Smooth muscle cell (in vitro differentiated cells): ENCODE measurements around the gene HOMER3. TPM values are rescaled to one million over a fixed set of nuclear protein-coding genes. Genes with fewer than 3 reads are reported as not detected.
"Not testable (repeated sequence)": the region's sequence is repeated elsewhere in the genome, so short reads cannot be mapped to it uniquely, and the experiment has no call there.

ENCODE experiments used
- DNase-seq: peaks from one replicate; lab custom pipeline; 2025; ENCODE audit not compliant: unreplicated experiment; lab: John Stamatoyannopoulos, UW
- H2AFZ ChIP-seq: fragments of 200-600 bp; sonication (generic); 2 replicates; pipeline ENCODE4 v1.6.0; 2016; ENCODE audit warnings: antibody characterized with exemption, low read depth, mild to moderate bottlenecking
- H3F3A ChIP-seq: fragments of 200-600 bp; sonication (generic); 2 replicates; pipeline ENCODE4 v1.6.0; 2017; ENCODE audit warnings: antibody characterized with exemption, low read depth
- H3K27ac ChIP-seq: fragments of 200-600 bp; sonication (generic); 2 replicates; pipeline ENCODE4 v1.5.1; 2016; ENCODE audit warnings: low read depth, mild to moderate bottlenecking
- H3K27me3 ChIP-seq: fragments of 200-600 bp; sonication (generic); 2 replicates; pipeline ENCODE4 v1.6.1; 2016; ENCODE audit warnings: low read depth, mild to moderate bottlenecking
- H3K36me3 ChIP-seq: fragments of 200-600 bp; sonication (generic); 2 replicates; pipeline ENCODE4 v1.5.1; 2016; ENCODE audit warnings: low read depth
- H3K4me1 ChIP-seq: fragments of 200-600 bp; sonication (generic); 2 replicates; pipeline ENCODE4 v1.5.1; 2016; ENCODE audit warnings: low read depth
- H3K4me2 ChIP-seq: fragments of 200-600 bp; sonication (generic); 2 replicates; pipeline ENCODE4 v1.6.0; 2016; ENCODE audit warnings: mild to moderate bottlenecking
- H3K4me3 ChIP-seq: fragments of 200-600 bp; sonication (generic); 2 replicates; pipeline ENCODE4 v1.5.1; 2016; ENCODE audit warnings: mild to moderate bottlenecking
- H3K79me2 ChIP-seq: fragments of 200-600 bp; sonication (generic); 2 replicates; pipeline ENCODE4 v1.6.0; 2016; ENCODE audit warnings: low read depth, mild to moderate bottlenecking
- H3K9ac ChIP-seq: fragments of 200-600 bp; sonication (generic); 2 replicates; pipeline ENCODE4 v1.6.0; 2016; ENCODE audit warnings: low read depth
- H3K9me3 ChIP-seq: fragments of 200-600 bp; sonication (generic); replicated peaks from 2 replicates; pipeline ENCODE4 v1.5.1; 2016; ENCODE audit warnings: low read depth
- H4K20me1 ChIP-seq: fragments of 200-600 bp; sonication (generic); 2 replicates; pipeline ENCODE4 v1.6.0; 2016; ENCODE audit warnings: low read depth
- WGBS: methylation state at CpG from one replicate; pipeline ENCODE4 v1.1.7; 2016; ENCODE audit warnings: low lambda C conversion rate; 5-methylcytosine and 5-hydroxymethylcytosine counted together
- polyA plus RNA-seq: library from polyadenylated mRNA; unstranded; fragments of >200 nt; fragmentation: Nextera tagmentation; extraction: Ambion mirVana; gene quantifications from 2 replicates; pipeline ENCODE4 v1.2.1, GENCODE V29; 2016
- total RNA-seq: library from RNA; depleted of rRNA; stranded (reverse); fragments of >200 nt; gene quantifications from 2 replicates; pipeline ENCODE4 v1.2.3, GENCODE V29; 2014
- TF ChIP-seq, protein P1 (sequence below): fragments of 200-600 bp; sonication (generic); IDR thresholded peaks from 2 replicates; pipeline ENCODE4 v1.5.1; 2017; ENCODE audit warnings: borderline replicate concordance, mild to moderate bottlenecking, antibody characterized with exemption; ENCODE audit not compliant: insufficient read depth, poor library complexity, severe bottlenecking

Gene HOMER3
- total and polyA plus RNA-seq, 2 experiments from 2014 or later, result 37.4 to 88.1 TPM

GRCh38 chr19:18954094-18954493 lies 13.1 kb upstream of the HOMER3 start:
- Histone ChIP-seq H3F3A (no peaks in the 10 kb centered on the region), H2AFZ (no peak overlapping the region), H4K20me1 (no peaks in the 10 kb centered on the region), H3K4me1 (no peaks in the 10 kb centered on the region), H3K27ac (no peak overlapping the region), H3K79me2 (no peaks in the 10 kb centered on the region), H3K27me3 (peaks cover under 1% of the 10 kb centered on the region), H3K9ac (no peak overlapping the region), H3K36me3 (no peaks in the 10 kb centered on the region), H3K4me2 (no peak overlapping the region), H3K4me3 (no peak overlapping the region), H3K9me3 (no peaks in the 10 kb centered on the region)
- TF ChIP-seq, protein P1, sequence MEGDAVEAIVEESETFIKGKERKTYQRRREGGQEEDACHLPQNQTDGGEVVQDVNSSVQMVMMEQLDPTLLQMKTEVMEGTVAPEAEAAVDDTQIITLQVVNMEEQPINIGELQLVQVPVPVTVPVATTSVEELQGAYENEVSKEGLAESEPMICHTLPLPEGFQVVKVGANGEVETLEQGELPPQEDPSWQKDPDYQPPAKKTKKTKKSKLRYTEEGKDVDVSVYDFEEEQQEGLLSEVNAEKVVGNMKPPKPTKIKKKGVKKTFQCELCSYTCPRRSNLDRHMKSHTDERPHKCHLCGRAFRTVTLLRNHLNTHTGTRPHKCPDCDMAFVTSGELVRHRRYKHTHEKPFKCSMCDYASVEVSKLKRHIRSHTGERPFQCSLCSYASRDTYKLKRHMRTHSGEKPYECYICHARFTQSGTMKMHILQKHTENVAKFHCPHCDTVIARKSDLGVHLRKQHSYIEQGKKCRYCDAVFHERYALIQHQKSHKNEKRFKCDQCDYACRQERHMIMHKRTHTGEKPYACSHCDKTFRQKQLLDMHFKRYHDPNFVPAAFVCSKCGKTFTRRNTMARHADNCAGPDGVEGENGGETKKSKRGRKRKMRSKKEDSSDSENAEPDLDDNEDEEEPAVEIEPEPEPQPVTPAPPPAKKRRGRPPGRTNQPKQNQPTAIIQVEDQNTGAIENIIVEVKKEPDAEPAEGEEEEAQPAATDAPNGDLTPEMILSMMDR, result no peak
- no peak for DNase-seq
- 80% methylated on average over 1 of the region's 3 CpGs for WGBS

- H3K9me3 ChIP-seq, H3K36me3 ChIP-seq, H4K20me1 ChIP-seq, H3K9ac ChIP-seq, DNase-seq, H3K27ac ChIP-seq, H3K4me3 ChIP-seq, H3F3A ChIP-seq, H3K79me2 ChIP-seq, H3K27me3 ChIP-seq, H3K4me2 ChIP-seq, H2AFZ ChIP-seq, H3K4me1 ChIP-seq: not testable (repeated sequence)
- WGBS, result 75% methylated on average over 17 of the region's 17 CpGs
These were observed 11.5 kb upstream of the HOMER3 start for GRCh38 chr19:18952364-18953003.

DNA sequence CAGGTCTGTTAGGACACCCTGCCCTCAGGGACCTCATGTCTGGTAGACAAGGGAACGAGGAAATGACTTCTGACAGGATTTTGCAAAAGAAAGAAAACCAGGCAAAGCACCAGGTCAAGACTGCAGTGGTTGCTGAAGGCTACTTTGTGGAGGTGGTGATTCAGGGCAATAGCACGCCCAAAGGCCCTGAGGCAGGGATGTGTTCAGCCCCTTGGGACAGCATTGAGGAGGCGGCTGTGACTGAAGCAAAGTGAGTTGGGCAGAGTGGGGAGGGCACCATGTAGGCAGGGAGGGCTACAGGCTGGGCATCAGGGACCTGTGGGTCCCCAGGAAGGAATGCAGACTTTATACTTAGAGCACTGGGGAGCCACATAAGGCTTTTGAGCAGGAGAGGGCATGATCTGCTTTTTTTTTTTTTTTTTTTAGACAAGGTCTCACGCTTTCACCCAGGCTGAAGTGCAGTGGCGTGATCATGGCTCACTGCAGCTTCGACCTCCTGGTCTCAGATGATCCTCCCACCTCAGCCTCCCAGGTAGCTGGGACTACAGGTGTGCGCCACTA lies 10.8 kb upstream of the HOMER3 start:
- Histone ChIP-seq H3K79me2 (no peaks in the 10 kb centered on the region), H3K4me2 (no peak overlapping the region), H3K4me3 (no peak overlapping the region), H2AFZ (no peak overlapping the region), H3K27ac (no peak overlapping the region), H3F3A (no peaks in the 10 kb centered on the region), H3K9me3 (no peaks in the 10 kb centered on the region), H3K27me3 (no peaks in the 10 kb centered on the region), H3K36me3 (no peaks in the 10 kb centered on the region), H4K20me1 (no peaks in the 10 kb centered on the region), H3K9ac (no peak overlapping the region), H3K4me1 (no peaks in the 10 kb centered on the region)
- TF ChIP-seq, protein P1, result no peak
- WGBS, result 83% methylated on average over 7 of the region's 7 CpGs
- no peak for DNase-seq

DNA sequence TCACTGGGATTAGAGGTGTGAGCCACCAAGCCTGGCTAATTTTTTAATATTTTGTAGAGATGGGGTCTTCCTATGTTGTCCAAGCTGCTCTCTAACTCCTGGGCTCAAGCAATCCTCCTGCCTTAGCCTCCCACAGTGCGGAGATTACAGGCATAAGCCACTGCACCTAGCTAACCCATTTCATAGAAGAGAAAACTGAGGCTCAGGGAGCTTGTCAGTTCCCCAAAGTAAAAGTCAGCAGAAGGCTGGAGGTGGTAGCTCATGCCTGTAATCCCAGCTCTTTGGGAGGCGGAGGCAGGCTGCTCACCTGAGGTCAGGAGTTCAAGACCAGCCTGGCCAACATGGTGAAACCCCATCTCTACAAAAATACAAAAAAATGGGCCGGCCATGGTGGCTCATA lies 8.8 kb upstream of the HOMER3 start:
- Histone ChIP-seq H3K4me2 (no peak overlapping the region), H3K36me3 (no peaks in the 10 kb centered on the region), H3K27ac (no peak overlapping the region), H3K9ac (no peak overlapping the region), H2AFZ (no peak overlapping the region), H3K79me2 (no peaks in the 10 kb centered on the region), H3K4me3 (no peak overlapping the region), H3K27me3 (no peaks in the 10 kb centered on the region), H3F3A (no peaks in the 10 kb centered on the region), H3K4me1 (no peaks in the 10 kb centered on the region), H4K20me1 (no peaks in the 10 kb centered on the region), H3K9me3 (no peaks in the 10 kb centered on the region)
- TF ChIP-seq, protein P1, result no peak
- 91% methylated on average over 3 of the region's 3 CpGs for WGBS
- DNase-seq, result no peak
